Osteocyte (in vitro differentiated cells): ENCODE data around the gene RNGTT. TPM values are rescaled to one million over a fixed set of nuclear protein-coding genes. Genes with fewer than 3 reads are reported as not detected.
"Not testable (repeated sequence)": the region's sequence is repeated elsewhere in the genome, so short reads cannot be mapped to it uniquely, and the experiment has no call there.

Source experiments
- DNase-seq: peaks from one replicate; pipeline ENCODE4 v3.0.0; 2021; ENCODE audit warnings: mixed read lengths; ENCODE audit not compliant: unreplicated experiment; ENCODE audit errors: extremely low spot score
- H3K27ac Mint-ChIP-seq: one replicate; pipeline ENCODE4 v1.8.0; 2021; ENCODE audit warnings: mild to moderate bottlenecking, mixed read lengths; ENCODE audit not compliant: unreplicated experiment
- H3K27me3 Mint-ChIP-seq: one replicate; pipeline ENCODE4 v1.8.0; 2021; ENCODE audit warnings: mixed read lengths; ENCODE audit not compliant: unreplicated experiment
- H3K36me3 Mint-ChIP-seq: one replicate; pipeline ENCODE4 v1.8.0; 2021; ENCODE audit warnings: mixed read lengths; ENCODE audit not compliant: unreplicated experiment
- H3K4me1 Mint-ChIP-seq: one replicate; pipeline ENCODE4 v1.8.0; 2021; ENCODE audit warnings: mixed read lengths; ENCODE audit not compliant: unreplicated experiment
- H3K4me3 Mint-ChIP-seq: one replicate; pipeline ENCODE4 v1.8.0; 2021; ENCODE audit warnings: mild to moderate bottlenecking, moderate library complexity, mixed read lengths; ENCODE audit not compliant: unreplicated experiment
- H3K9me3 Mint-ChIP-seq: one replicate; pipeline ENCODE4 v1.8.0; 2021; ENCODE audit warnings: mixed read lengths; ENCODE audit not compliant: unreplicated experiment
- total RNA-seq: library from RNA; stranded (reverse); gene quantifications from 2 replicates; pipeline ENCODE4 v1.2.1, GENCODE V29; 2021
- TF ChIP-seq, protein P1 (sequence below): fragments of 200-600 bp; sonication (generic); IDR thresholded peaks from 2 replicates; pipeline ENCODE4 v1.5.0; 2021; ENCODE audit warnings: antibody characterized with exemption, mild to moderate bottlenecking, moderate library complexity

RNGTT gene
- total RNA-seq, 1 donor from 2014 or later, result 12.7 TPM

- H3K9me3 Mint-ChIP-seq, result no peaks in the 10 kb centered on the region
- DNase-seq, result no peak
- TF ChIP-seq, protein P1, sequence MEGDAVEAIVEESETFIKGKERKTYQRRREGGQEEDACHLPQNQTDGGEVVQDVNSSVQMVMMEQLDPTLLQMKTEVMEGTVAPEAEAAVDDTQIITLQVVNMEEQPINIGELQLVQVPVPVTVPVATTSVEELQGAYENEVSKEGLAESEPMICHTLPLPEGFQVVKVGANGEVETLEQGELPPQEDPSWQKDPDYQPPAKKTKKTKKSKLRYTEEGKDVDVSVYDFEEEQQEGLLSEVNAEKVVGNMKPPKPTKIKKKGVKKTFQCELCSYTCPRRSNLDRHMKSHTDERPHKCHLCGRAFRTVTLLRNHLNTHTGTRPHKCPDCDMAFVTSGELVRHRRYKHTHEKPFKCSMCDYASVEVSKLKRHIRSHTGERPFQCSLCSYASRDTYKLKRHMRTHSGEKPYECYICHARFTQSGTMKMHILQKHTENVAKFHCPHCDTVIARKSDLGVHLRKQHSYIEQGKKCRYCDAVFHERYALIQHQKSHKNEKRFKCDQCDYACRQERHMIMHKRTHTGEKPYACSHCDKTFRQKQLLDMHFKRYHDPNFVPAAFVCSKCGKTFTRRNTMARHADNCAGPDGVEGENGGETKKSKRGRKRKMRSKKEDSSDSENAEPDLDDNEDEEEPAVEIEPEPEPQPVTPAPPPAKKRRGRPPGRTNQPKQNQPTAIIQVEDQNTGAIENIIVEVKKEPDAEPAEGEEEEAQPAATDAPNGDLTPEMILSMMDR, result no peak
- H3K4me3 Mint-ChIP-seq, result no peak overlapping the region
- no peaks in the 10 kb centered on the region for H3K36me3 Mint-ChIP-seq
- H3K27ac Mint-ChIP-seq, result no peak overlapping the region
- H3K4me1 Mint-ChIP-seq, result no peaks in the 10 kb centered on the region
- H3K27me3 Mint-ChIP-seq, result no peaks in the 10 kb centered on the region
These were observed 9.3 kb upstream of the RNGTT start for GRCh38 chr6:88972504-88973423.

- no peak overlapping the region for H3K4me3 Mint-ChIP-seq
- H3K27ac Mint-ChIP-seq, result no peak overlapping the region
- H3K9me3 Mint-ChIP-seq, result no peaks in the 10 kb centered on the region
- no peaks in the 10 kb centered on the region for H3K36me3 Mint-ChIP-seq
- no peak for DNase-seq
- no peaks in the 10 kb centered on the region for H3K27me3 Mint-ChIP-seq
- TF ChIP-seq, protein P1, result no peak
- no peaks in the 10 kb centered on the region for H3K4me1 Mint-ChIP-seq
These were observed 6.9 kb upstream of the RNGTT start for GRCh38 chr6:88970301-88970700.

DNA sequence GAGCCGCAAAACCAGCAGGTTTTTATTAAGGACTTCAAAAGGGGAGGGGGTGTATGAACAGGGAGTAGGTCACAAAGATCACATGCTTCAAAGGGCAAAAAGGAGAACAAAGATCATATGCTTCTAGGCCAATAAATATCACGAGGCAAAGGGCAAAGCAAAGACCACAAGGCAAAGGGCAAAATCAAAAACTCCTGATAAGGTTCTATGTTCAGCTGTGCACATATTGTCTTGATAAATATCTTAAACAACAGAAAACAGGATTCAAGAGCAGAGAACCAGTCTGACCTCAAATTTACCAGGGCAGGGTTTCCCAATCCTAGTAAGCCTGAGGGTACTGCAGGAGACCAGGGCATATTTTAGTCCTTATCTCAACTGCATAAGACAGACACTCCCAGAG is 5.8 kb upstream of the RNGTT start:
- not testable (repeated sequence) for H3K27ac Mint-ChIP-seq, DNase-seq, H3K4me3 Mint-ChIP-seq, H3K9me3 Mint-ChIP-seq, H3K27me3 Mint-ChIP-seq, H3K36me3 Mint-ChIP-seq, H3K4me1 Mint-ChIP-seq

DNA sequence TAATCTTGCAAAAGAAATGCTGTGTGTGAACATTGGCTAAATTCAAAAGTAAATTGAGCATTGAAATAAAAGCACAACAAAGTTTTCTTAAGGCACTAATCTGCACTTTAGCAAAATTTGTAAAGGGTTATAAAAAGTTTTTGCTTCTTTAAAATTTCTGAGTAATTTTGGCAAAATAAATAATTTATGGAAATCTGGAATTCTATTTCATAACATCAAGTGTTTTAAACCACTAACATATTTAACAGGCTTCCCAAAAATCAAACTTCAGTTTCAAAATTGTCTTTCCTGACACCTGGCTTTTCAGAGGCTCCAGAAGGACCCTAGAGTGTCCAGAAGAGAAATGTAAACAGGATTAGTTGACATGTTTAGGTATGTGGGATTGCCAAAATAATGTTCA is 4.5 kb upstream of the RNGTT start:
- TF ChIP-seq, protein P1, result no peak
- Mint-ChIP-seq H3K27me3 (no peaks in the 10 kb centered on the region), H3K27ac (no peak overlapping the region), H3K36me3 (no peaks in the 10 kb centered on the region), H3K4me3 (no peak overlapping the region), H3K4me1 (peaks cover 13% of the 10 kb centered on the region), H3K9me3 (no peaks in the 10 kb centered on the region)
- DNase-seq, result no peak

DNA sequence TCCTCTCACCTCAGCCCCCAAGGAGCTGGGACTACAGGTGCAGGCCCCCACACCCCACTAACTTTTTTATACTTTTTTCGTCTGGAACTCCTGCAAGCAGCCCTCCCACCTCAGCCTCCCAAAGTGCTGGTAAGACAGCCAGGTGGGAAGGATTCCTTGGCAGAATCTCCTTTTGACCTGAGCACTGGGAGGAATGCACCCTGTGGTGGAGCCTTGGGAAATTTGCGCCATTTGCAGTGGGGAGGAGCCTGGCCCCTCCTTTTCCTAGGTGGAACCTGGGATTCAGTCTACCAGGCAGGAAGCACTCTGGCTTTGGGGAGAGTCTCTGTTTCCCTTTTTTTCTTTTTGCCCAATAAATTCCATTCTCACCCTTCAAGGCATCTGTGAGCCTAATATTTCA is 2.3 kb upstream of the RNGTT start:
- TF ChIP-seq, protein P1, result no peak
- no peak for DNase-seq
- H3K4me1 Mint-ChIP-seq, result peaks cover 21% of the 10 kb centered on the region
- no peaks in the 10 kb centered on the region for H3K9me3 Mint-ChIP-seq
- peak overlapping the region; percentile 10 for H3K4me3 Mint-ChIP-seq
- H3K36me3 Mint-ChIP-seq, result no peaks in the 10 kb centered on the region
- no peaks in the 10 kb centered on the region for H3K27me3 Mint-ChIP-seq
- H3K27ac Mint-ChIP-seq, result no peak overlapping the region
